ENCODE results near the gene LYPD4.
"Not testable (repeated sequence)": the region's sequence is repeated elsewhere in the genome, so short reads cannot be mapped to it uniquely, and the experiment has no call there.

The LYPD4 gene

GRCh38 chr19:41796901-41797300 lies 47.6 kb downstream of the LYPD4 start:
- DNase-seq: peak; percentile 39 to 47

GRCh38 chr19:41796362-41796761 lies 48.1 kb downstream of the LYPD4 start, which contains the start of gene CEACAM3:
CEACAM3 (plus strand) TSS chr19:41796587; CDS start chr19:41796678, 91 bp downstream.
- no peak for DNase-seq

GRCh38 chr19:41795031-41795461 lies 49.4 kb downstream of the LYPD4 start:
- peak; percentile 51 to 61 for DNase-seq

GRCh38 chr19:41793414-41793727 lies 51.1 kb downstream of the LYPD4 start:
- DNase-seq: no peak

- DNase-seq: peak; percentile 50 to 69
Measured at GRCh38 chr19:41792513-41793413, 51.7 kb downstream of the LYPD4 start.

- DNase-seq: not testable (repeated sequence)
Measured at GRCh38 chr19:41789053-41789452, 55.4 kb downstream of the LYPD4 start.

GRCh38 chr19:41788518-41788917 lies 56.0 kb downstream of the LYPD4 start:
- DNase-seq: not testable (repeated sequence)
